Fibroblast of lung (primary cell): ENCODE measurements around the gene BUB1B. TPM values are rescaled to one million over a fixed set of nuclear protein-coding genes. Genes with fewer than 3 reads are reported as not detected.

Source experiments
- DNase-seq, 2 donors: peaks; one replicate each; pipeline versions ENCODE4 v3.0.0 to v3.0.0-alpha.2; 2010; ENCODE audit warnings: low read depth in 2 of 2
- H2AFZ ChIP-seq: 2 replicates; pipeline ENCODE4 v1.5.1; 2012; ENCODE audit warnings: low read length, control low read depth, inconsistent platforms
- H3K27ac ChIP-seq: 2 replicates; pipeline ENCODE4 v1.5.1; 2011; ENCODE audit warnings: low read length, control low read depth; ENCODE audit not compliant: insufficient read depth
- H3K27me3 ChIP-seq: 2 replicates; pipeline ENCODE4 v1.5.1; 2011; ENCODE audit warnings: mild to moderate bottlenecking, low read length; ENCODE audit not compliant: control insufficient read depth, insufficient read depth
- H3K36me3 ChIP-seq: 2 replicates; pipeline ENCODE4 v1.5.1; 2011; ENCODE audit warnings: low read length; ENCODE audit not compliant: control insufficient read depth, insufficient read depth
- H3K4me1 ChIP-seq: 2 replicates; pipeline ENCODE4 v1.5.1; 2011; ENCODE audit warnings: low read length; ENCODE audit not compliant: control insufficient read depth, insufficient read depth; ENCODE audit errors: extremely low read depth
- H3K4me2 ChIP-seq: 2 replicates; pipeline ENCODE4 v1.5.1; 2011; ENCODE audit warnings: low read length, control low read depth; ENCODE audit not compliant: insufficient read depth; ENCODE audit errors: extremely low read depth
- H3K4me3 ChIP-seq, 4 experiments: fragments of 200-600 bp in 1 of 4; sonication (generic) in 1 of 4; replicated peaks in 1 of 4; 2 replicates each; pipeline ENCODE4 v1.5.1; 2011 to 2016; ENCODE audit warnings: low read length in 4 of 4, low read depth in 3 of 4, mild to moderate bottlenecking in 3 of 4, control low read depth in 2 of 4, inconsistent platforms in 1 of 4, mixed read lengths in 1 of 4; ENCODE audit not compliant: insufficient read depth in 1 of 4; ENCODE audit errors: control extremely low read depth in 1 of 4
- H3K79me2 ChIP-seq: 2 replicates; pipeline ENCODE4 v1.5.1; 2012; ENCODE audit warnings: mild to moderate bottlenecking, low read length, inconsistent platforms; ENCODE audit not compliant: control insufficient read depth, insufficient read depth
- H3K9ac ChIP-seq: 2 replicates; pipeline ENCODE4 v1.5.1; 2011; ENCODE audit warnings: mild to moderate bottlenecking, low read length, control low read depth; ENCODE audit not compliant: insufficient read depth
- H3K9me3 ChIP-seq: 2 replicates; pipeline ENCODE4 v1.5.1; 2012; ENCODE audit warnings: low read depth, low read length; ENCODE audit not compliant: control insufficient read depth, insufficient read depth
- H4K20me1 ChIP-seq: 2 replicates; pipeline ENCODE4 v1.5.1; 2011; ENCODE audit warnings: low read length; ENCODE audit not compliant: control insufficient read depth, insufficient read depth; ENCODE audit errors: extremely low read depth
- EZH2 ChIP-seq: IDR thresholded peaks from 2 replicates; pipeline ENCODE4 v1.5.1; 2012; ENCODE audit warnings: low read length, control low read depth, mild to moderate bottlenecking; ENCODE audit errors: missing control alignments
- polyA plus RNA-seq, 2 donors: library from polyadenylated mRNA; depleted of rRNA in 1 of 2; stranded (reverse) in 1 of 2; unstranded in 1 of 2; fragments of >200 nt; gene quantifications; 2 replicates each; pipeline ENCODE4 v1.2.1, GENCODE V29; 2011 to 2012; ENCODE audit warnings: missing spikeins in 1 of 2
- total RNA-seq: library from RNA; depleted of rRNA; stranded (reverse); fragments of >200 nt; gene quantifications from 2 replicates; pipeline ENCODE4 v1.2.1, GENCODE V29; 2014
- TF ChIP-seq, protein P1 (sequence below), 2 donors: IDR thresholded peaks in 1 of 2; conservative IDR thresholded peaks in 1 of 2; 1 replicate in 1 of 2; 2 replicates in 1 of 2; pipeline ENCODE4 v1.5.1; 2011 to 2012; ENCODE audit warnings: low read length in 2 of 2, control low read depth in 1 of 2, inconsistent platforms in 1 of 2, low read depth in 1 of 2, mild to moderate bottlenecking in 1 of 2

The BUB1B gene
- total and polyA plus RNA-seq, 2 donors (not counting 1 experiment from before 2014, with no cell fraction given), result 5.4 to 6.9 TPM

DNA sequence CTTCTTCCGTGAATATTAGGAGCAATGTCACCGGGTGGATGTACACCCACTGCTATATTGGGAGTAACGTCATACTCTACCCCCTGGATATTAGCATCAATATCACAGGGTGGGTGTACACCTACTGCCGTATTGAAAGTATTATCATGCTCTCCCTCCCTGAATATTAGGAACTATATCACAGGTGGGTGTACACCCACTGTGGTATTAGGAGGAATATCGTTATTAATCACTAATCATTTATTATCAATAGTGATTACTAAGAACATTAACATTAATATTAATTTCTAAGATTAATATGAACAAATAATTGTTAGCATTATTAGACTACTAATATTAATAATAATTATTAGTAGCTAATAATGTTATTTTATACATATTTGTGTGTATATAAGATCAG lies 30.8 kb upstream of the BUB1B start:
- Histone ChIP-seq H3K36me3 (no peaks in the 10 kb centered on the region), H3K9ac (no peak overlapping the region), H2AFZ (no peak overlapping the region), H3K4me2 (no peak overlapping the region), H3K27ac (no peak overlapping the region), H3K4me3 (no peak overlapping the region), H4K20me1 (no peaks in the 10 kb centered on the region), H3K27me3 (peaks cover 3% of the 10 kb centered on the region), H3K79me2 (no peaks in the 10 kb centered on the region), H3K9me3 (no peaks in the 10 kb centered on the region), H3K4me1 (no peaks in the 10 kb centered on the region)
- TF ChIP-seq, protein P1, sequence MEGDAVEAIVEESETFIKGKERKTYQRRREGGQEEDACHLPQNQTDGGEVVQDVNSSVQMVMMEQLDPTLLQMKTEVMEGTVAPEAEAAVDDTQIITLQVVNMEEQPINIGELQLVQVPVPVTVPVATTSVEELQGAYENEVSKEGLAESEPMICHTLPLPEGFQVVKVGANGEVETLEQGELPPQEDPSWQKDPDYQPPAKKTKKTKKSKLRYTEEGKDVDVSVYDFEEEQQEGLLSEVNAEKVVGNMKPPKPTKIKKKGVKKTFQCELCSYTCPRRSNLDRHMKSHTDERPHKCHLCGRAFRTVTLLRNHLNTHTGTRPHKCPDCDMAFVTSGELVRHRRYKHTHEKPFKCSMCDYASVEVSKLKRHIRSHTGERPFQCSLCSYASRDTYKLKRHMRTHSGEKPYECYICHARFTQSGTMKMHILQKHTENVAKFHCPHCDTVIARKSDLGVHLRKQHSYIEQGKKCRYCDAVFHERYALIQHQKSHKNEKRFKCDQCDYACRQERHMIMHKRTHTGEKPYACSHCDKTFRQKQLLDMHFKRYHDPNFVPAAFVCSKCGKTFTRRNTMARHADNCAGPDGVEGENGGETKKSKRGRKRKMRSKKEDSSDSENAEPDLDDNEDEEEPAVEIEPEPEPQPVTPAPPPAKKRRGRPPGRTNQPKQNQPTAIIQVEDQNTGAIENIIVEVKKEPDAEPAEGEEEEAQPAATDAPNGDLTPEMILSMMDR (conservative IDR thresholded peaks at IDR 0.05 in 1 of 2, IDR thresholded peaks at IDR 0.05 in 1 of 2; ENCODE audit: low read depth in 1 of 2, low read length in 2 of 2), result no peak
- TF ChIP-seq EZH2, result no peak
- DNase-seq, result no peak

DNA sequence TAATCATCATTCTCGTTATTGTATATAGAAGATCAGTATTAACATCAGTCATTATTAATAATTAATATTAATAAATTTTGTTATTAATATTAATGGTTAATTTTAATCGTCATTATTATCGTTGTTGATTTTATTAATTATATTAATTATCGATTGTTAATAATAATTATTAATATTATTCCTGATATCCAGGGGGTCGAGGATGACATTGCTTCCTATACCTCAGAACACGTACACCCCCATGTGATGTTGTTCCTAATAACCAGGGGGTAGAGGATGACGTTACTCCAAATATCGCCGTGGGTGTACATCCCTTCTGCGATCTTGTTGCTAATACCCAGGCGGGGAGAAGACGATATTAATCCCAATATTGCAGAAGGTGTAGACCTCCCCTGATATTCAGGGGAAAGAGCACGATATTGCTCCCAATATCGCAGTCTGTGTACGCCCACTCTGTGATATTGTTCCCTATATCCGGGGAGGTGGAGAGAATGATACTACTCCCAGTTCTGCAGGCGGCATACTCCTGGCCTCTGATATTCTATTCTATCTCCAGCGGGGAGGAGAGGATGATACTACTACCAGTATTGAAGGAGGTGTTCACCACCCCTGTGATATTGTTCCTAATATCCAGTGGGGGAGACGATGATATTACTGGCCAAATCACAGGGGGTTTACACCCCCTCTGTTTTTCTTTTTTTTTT lies 29.9 kb upstream of the BUB1B start:
- Histone ChIP-seq H3K27me3 (peaks cover 3% of the 10 kb centered on the region), H2AFZ (no peak overlapping the region), H3K4me1 (no peaks in the 10 kb centered on the region)

DNA sequence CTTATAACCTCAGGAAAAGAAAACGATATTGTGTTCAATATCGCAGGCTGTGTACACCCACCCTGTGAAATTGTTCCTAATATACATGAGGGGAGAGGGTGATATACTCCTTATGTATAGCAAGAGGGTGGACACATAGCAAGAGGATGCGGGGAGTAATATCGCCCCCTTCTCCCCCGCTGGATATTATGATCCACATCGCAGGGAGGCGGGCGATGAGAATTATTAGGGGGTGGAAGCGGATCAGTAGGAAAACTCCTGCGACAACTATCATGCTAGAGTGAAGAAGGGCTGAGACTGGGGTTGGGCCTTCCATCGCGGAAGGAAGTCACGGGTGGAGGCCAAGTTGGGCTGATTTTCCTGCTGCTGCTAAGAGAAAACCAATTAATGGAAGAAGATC lies 27.3 kb upstream of the BUB1B start:
- TF ChIP-seq EZH2, result no peak
- TF ChIP-seq, protein P1 (conservative IDR thresholded peaks at IDR 0.05 in 1 of 2, IDR thresholded peaks at IDR 0.05 in 1 of 2; ENCODE audit: low read depth in 1 of 2, low read length in 2 of 2), result no peak
- no peak overlapping the region for H3K4me3 ChIP-seq
- no peak overlapping the region for H3K9ac ChIP-seq
- H3K27ac ChIP-seq, result no peak overlapping the region
- no peak overlapping the region for H3K4me2 ChIP-seq
- no peaks in the 10 kb centered on the region for H3K79me2 ChIP-seq
- DNase-seq, result no peak
- H2AFZ ChIP-seq, result no peak overlapping the region
- H4K20me1 ChIP-seq, result no peaks in the 10 kb centered on the region
- H3K27me3 ChIP-seq, result no peaks in the 10 kb centered on the region
- no peaks in the 10 kb centered on the region for H3K4me1 ChIP-seq
- no peaks in the 10 kb centered on the region for H3K36me3 ChIP-seq
- no peaks in the 10 kb centered on the region for H3K9me3 ChIP-seq

More for the DNA sequence above, 29.9 kb upstream of the BUB1B start:
- TF ChIP-seq, protein P1 (conservative IDR thresholded peaks at IDR 0.05 in 1 of 2, IDR thresholded peaks at IDR 0.05 in 1 of 2; ENCODE audit: low read depth in 1 of 2, low read length in 2 of 2), result no peak
- no peak for TF ChIP-seq EZH2
- H3K9me3 ChIP-seq, result no peaks in the 10 kb centered on the region
- H3K9ac ChIP-seq, result no peak overlapping the region
- no peak overlapping the region for H3K27ac ChIP-seq
- DNase-seq, result no peak
- H4K20me1 ChIP-seq, result no peaks in the 10 kb centered on the region
- no peak overlapping the region for H3K4me2 ChIP-seq
- H3K4me3 ChIP-seq, result no peak overlapping the region
- no peaks in the 10 kb centered on the region for H3K36me3 ChIP-seq
- H3K79me2 ChIP-seq, result no peaks in the 10 kb centered on the region
